Stimulated activated CD4-positive, alpha-beta T cell treated with anti-CD3 and anti-CD28 coated beads, TNF-alpha, amount 100 ng/mL, for 48 hours (primary cell): ENCODE results near the gene IL18BP.

ENCODE experiments used
- DNase-seq, 3 donors: peaks; one replicate each; pipeline ENCODE4 v3.0.0-alpha.2; 2020; ENCODE audit warnings: low read depth in 3 of 3

The IL18BP gene

DNA sequence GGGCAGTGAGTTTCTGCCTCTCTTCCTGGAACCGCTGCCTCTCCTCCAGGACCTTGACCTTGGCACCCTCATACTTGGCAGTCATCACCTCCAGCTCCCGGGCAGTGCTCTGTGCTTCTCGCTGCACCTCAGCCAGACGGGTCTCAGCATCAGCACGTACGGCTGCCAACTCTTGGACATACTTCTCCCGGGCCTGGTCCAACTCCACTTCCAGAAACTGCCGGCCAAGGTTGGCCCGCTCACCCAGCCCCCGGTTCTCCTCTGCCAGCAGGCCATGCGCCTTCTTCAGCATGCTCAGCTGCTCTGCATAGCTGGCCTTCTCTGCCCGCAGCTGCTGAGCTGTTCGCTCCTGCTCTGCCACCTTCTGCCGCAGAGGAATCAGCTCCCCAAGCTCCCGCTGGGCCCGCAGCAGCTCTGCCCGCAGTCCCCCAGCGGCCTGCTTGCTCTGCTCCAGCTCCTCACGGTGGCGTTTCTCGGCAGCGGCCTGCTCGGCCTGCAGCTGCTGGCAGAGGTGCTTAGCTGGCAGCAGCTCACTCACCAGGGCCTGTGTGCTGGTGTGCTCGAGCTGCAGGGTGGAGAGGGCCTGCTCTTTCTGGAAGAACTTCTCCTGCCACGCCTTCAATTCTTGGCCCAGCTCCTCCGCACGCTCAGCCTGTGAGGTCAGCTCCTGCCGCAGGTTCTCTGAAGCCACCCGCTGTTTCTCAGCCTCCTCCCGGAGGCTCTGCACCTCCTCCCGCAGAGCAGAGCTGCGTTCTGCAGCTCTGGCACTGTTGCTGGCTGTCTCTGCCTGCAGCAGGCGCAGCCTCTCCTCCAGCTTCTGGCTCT is 14.4 kb downstream of the IL18BP start:
- no peak for DNase-seq

DNA sequence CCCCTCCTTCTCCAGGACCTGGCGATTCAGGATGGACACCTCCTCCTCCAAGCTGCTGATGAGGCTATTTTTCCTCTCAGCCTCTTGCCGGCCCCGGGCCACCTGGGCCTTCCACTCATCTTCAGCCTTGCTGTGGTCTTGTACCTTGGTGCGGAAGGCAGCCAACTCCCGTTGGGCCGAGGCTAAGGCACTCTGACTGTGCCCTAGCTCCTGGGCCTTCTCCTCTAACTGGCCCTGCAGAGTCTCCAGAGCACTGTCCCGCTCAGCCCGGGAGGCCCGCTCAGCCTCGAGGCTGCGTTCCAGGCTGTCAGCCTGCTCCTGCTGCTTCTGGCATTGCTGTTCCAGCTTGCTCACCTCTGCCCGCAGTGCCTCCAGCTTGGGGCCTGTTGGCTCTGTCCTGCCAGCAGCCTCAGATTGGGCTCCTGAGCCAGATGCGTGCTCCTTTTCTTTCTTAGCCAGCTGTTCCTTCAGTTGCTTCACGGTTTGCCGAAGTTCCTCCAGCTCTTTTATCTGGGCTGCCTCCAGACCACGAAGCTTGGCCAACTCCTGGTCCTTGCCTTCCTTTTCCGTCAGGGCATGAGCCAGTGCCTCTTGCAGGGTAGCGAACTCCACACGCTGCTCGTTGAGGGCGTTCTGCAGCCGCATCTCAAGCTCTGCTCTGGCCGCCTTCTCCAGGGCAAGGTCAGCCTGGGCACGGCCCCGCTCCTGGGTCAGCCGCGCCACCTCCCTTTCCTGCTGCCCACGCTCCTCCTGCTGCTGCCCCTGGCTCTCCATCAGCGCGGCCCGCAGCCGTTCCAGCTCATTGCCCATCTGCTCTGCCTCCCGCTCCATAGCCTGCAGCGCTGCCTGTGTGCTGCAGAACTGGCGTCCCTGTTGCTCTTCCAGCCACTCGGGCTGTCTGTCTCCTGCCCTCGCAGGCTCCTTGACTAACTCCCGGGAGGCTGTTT is 15.3 kb downstream of the IL18BP start:
- no peak for DNase-seq

DNA sequence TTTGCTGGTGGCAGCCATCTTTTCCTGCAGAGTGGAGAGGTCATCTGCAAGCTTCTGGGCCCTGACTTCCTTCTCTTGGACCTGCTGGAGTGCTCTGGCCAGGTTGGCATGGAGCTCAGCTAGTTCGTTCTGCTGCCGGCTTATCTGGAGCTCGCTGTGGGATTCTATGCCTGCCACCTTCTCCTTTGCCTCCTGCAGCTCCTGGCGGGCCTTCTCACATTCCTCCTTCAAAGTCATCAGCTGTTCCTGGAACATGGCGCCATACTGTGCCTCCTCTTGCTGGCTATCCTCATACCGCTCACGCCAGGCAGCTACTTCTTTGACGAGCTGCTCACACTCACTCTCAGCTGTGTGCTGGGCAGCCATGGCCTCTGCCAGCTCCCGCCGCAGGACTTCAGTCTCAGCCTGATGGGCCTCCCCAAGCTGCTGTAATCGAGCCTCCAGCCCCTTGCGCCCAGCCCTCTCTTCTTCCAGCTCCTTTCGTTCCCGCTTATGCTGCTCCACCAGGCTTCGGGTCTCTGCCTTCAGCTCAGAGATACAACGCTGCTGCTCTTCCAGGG is 16.1 kb downstream of the IL18BP start:
- DNase-seq = no peak

DNA sequence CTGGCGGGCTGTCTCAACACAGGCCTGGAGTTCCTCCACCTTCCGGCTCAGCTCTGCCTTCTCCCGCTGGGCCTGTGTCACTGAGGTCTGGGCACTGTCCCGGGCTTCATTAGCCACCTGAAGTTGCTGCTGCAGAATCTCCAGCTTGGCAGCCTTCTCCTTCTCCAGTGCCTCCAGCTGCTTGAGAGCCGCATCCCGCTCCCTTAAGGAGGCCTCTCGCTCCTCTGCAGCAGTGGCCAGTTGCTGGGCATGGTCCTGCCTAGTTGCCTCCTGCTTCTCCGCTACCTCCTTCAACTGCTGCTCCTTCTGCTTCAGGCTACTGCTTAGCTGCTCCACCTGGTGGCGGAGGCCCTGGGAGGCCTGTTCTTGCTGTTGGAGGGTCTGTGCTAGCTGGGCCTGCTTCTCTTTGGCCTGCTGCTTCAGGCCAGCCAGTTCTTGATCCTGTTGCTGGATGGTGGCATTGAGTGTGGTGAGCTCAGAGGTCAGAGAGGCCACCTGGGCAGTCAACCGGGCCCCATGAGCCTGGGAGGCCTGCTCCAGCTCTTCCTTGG is 16.9 kb downstream of the IL18BP start:
- no peak for DNase-seq

DNA sequence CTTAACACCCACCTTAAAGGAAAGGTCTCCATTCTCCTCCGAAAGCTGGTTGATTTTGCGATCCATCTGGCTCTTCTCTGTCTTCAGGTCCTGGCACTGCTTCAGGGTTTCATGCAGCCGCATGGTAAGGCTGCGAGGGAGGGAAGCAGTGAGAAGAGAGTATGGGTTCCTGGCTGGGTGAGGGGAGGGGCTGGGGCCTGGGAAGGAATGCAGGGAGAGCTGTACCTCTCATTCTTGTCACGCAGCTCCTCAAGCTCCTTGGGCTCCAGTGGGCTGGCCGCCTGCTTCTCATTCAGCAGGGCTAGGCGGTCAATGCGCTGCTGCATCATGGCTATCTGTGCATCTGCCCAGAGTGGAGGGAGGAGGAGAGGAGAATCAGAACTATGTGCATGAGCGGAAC is 19.5 kb downstream of the IL18BP start:
- DNase-seq = no peak

DNA sequence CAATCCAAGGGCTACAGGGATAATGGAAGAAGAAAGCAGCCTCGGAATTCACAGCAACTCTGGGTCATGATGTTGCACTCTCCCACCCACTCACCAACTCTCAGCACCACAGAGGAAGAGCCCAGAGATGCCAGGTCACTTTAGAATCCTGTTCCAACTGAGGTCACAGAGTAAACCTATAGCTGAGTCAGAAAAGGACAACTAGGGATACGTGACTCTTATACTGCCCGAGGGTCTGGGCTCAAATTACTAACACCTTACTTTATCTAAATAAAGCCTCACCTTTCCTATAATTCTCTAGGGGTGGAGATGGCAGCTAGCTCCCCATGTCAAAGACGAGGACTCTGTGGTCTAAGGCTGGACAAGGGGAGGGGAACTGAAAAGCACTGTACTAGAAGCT is 24.6 kb downstream of the IL18BP start:
- no peak for DNase-seq

DNA sequence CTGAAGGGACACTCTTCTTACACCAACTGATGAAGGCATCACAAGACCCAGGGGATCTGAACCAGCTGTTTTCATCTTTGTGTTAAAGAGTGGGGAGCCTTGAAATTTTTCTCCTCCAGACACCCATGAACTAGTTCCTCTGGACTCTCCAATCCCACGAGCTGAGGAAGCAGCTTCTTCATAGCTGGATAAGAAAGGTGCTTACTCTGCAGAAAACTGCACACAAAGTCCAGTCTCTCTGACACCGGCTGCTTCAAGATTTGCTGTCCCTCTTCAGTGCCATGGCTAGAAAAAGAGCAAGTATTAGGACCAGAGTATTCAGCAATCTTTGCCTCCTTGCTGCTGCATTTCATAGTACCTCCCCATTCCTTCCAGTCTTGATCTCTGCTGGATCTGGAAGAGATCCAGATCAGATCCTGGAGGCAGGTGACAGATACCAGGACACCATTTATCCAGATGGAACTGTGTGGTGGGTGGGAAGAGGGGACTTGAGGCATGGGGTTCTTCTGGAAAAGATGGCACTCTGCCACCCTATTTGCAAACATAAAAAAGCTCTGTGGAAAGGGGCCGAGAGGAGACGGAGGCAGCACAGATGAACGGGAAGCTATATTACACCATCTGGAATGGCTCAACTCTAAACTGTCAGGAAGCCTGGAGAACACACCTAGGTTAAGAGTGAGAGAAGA is 25.5 kb downstream of the IL18BP start:
- no peak for DNase-seq

DNA sequence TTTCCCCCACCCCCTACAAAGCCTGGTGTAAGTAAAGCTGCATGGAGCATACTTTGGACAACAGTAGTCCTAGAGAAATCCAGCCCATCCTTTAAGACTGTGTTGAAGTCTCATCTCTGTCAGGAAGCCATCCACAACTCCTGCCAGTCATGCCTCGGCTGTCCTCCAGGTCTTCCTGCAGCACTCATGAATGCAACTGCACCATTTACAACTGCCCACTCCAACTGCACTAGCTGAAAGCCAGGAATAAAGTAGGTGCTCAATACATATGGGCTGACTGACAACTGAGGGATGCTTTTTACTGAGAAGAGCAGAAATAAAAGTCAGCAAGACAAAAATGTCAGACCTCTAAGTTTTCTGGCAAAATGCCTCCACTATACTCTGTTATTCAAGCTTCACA is 27.4 kb downstream of the IL18BP start:
- no peak for DNase-seq

DNA sequence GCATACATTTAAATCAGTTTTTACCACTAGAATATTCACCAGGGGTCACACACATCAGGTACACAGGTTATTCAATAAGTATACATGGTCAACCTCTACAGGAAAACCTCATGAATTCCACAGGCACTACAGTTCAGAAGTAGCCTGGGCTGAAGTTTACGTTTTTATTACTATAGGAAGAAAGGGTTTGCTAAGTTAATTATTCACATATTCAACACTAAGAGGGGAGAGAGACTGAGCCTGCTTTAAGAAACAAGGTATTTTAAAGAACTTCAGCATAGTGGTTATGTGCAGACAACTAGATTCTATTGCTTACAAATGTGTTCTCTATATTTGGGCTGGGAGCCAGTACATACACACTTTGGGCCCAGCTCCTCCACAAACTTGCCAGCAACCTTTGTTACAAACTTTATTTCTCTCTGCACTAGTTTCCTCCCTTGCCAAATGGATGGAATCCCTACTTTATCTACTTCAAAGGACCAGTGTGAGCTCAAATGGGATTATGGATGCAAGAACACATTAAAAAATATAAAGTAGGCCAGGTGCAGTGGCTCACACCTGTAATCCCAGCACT is 31.9 kb downstream of the IL18BP start:
- no peak for DNase-seq

DNA sequence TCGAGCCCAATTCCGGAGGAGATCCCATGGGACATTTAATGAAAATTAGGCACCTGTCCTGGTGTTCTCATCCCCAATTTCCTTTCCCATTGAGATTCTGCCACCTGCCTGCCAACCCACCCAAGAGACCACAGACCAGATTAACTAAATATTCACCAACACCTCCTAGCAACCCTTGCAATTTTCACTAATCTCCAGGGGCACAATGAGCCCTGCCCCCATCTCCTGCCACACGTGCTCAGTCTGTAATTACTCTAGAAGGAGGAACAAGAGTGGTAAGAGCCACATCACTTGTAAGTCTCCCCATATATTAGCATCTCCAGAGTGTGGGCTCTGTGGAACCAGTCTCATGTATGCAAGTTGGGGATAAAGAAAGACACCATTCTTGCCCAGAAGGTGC is 38.0 kb downstream of the IL18BP start:
- no peak for DNase-seq

DNA sequence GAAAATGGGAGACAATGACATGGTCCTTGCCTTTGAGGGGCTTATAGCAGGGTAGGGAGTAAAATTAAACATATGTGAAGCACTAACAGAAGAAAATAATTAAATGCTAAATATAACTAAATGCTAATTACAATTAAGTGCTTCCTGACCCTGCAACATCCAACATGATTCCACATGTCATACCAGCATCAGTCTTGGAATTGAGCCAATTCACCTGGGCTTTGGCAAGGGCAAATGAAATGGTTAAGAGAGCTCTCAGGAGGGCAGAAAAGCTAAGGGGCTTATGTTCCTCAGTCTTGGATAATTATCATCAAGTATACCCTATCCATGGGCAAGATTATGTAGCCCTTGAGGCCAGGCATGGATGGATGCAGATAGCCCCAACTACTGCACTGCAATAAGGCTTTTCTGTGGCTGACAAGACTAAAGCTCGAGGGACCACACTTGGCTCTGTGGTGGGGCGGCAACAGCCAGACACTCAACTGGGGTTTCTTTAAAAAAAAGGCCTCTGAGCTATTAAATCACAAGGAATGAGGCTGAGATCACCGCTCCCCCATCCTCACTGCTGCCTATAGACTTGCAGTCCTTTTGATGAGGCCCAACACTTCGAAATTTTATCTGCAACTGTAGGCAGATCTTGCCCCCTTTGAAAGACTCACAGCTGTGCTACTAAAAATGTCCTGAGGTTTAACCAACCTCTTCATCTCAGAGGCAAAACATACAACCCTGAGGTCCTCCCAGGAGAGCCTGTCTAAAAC is 39.0 kb downstream of the IL18BP start:
- DNase-seq = no peak

DNA sequence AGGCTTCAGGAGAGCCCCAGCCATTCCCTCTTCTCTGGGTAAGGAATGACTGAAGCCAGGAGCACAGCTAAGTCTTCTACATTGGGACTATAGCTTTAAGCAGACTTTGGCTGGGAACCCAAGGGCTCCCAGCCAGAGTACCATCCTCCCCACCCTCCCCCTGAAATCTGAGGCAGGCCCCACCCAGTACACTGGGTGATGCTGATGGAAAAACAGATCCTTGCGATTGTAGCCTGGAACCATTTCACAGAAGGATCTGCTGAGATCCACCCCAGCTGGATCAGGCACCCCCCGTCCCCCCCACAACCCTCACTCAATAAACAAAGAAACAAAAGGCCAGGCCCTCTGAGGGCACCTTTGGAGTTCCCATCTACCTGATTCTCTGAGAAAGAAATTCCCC is 39.8 kb downstream of the IL18BP start:
- DNase-seq = no peak

DNA sequence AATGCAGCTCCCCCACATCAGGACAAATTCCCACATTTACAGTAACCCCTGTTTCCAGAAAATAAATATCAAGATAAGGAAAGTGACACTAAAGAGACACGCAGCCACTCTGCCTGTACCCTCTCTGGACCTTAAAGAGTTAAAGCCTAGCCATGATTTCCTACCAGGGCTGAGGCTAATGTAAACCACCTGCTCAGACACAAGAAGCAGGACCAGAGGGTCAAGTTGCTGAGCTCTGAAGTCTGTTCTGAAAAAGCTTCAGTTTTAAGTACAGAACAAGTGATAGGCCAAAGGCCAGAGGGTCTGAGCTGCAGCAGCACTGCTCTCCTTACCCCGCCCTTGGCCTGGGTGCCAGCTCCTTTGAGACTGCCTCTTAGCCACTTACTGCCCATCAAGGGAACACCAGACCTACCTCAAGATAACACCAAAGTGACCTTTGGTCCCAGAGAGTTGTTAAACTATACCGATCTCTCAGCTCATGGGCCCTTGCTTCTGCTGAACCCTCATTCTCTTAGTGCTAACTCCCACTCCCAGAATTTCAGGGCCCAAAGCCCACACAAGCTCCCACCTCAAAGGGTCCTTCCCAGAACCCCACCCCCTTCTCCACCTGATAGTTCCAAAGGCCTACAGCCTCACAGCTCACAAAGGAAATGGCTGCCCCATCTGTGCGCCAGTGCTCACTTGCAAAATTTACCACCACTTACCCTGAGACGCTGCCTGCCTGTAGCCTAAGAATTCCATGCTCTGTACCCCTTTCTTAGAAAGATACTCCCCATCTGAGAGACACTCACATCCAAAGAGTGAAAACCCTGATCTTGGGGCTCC is 40.5 kb downstream of the IL18BP start:
- DNase-seq = no peak

DNA sequence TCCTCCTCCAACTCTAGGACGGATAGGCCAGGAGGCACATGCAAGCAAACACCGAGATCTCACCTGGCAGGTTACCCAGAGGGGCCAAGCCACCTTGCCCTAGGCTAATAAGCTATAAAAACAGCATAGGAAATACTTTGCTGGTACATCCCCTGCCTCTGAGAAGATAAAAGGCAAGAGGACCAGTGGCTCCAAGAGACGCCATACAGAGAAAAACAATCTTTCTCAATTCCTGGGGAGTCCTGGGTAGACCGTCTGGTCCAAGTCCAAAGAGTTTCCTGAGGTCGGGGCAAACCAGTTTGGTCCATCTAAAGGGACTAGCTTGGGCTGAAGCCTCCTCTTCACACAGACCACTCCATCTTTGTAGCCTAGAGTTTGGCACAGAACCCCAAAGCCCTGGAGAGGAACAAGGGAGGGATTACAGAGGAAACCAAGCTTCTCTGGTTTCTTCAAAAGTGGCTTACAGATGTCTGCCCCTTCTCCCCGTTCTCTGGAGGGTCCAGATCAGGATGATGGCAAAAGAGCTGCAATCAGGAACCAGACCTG is 41.2 kb downstream of the IL18BP start:
- no peak for DNase-seq

DNA sequence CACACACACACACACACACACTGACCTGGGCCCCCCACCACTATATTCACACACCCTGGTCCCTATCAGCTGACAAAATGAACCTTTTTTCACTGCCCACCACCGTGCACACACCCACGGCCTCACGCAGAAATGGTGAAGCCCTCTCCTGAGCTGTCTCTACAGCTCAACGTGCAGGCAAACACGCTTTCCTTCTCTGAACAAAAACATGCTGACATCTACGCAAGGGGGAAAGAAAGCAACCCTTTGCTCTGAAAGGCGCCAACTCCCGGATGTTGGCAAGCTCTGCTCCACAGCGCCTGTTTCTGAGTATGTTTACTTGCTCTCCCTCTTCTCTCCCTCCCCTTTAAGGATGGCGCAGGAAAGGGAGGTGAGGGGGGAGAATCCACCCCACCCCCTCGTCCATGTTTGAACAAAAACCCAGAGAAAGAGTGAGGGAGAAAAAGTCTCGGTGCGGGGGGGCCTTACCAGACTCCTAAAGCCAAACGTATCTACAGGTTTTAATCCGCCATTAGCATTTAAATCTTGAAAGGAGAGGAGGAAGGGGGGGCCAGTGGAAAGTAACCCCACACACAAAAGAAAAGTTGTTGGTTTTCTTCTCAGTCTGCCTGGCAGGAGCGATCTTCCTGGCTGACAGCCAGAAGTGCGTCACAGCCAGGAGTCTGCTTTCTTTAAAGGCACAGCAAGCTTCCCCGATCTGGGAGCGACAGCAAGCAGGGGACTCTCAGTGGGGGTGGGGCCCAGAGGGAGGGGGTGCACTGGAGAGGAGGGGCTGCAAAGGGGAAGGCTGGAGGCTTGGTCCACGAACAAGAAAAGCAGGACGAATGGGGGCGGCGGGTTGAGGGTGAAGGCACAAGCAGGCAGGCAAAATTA is 42.0 kb downstream of the IL18BP start:
- peak; percentile 48 to 69 (median 58) for DNase-seq

DNA sequence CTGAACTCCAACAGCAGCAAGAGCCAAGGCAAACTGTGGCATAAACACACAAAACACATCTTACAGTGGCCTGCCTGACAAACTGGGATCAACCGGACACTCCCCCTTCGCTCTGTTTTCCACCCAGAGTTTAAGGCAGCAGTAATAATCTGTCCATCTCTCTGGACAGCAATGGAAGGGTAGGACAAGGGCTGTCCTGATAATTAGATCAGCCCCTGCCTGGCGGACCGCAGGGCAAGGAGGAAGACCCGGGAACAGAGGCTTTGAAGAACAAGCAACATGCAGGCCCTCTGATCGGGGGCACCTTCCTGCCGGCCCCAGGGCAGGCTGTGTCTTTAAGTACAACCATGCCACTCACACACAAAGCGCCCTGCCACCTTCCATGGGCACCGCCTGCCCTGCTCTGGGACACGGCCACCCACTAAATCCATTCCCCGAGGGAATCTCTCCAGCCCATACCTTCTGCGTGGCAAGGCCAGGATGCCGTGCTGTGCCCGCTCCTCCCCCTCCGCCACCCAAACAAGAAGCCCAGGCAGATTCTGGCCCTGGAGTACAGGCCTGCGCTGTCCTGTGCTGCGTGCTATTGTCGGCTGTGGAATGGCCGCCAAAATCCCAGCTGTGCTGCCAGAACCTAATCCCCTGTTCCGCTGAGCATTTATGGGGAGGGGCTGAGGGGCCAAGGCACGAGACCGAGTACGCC is 42.8 kb downstream of the IL18BP start:
- DNase-seq = peak in 1 of 3 donors; percentile 31

DNA sequence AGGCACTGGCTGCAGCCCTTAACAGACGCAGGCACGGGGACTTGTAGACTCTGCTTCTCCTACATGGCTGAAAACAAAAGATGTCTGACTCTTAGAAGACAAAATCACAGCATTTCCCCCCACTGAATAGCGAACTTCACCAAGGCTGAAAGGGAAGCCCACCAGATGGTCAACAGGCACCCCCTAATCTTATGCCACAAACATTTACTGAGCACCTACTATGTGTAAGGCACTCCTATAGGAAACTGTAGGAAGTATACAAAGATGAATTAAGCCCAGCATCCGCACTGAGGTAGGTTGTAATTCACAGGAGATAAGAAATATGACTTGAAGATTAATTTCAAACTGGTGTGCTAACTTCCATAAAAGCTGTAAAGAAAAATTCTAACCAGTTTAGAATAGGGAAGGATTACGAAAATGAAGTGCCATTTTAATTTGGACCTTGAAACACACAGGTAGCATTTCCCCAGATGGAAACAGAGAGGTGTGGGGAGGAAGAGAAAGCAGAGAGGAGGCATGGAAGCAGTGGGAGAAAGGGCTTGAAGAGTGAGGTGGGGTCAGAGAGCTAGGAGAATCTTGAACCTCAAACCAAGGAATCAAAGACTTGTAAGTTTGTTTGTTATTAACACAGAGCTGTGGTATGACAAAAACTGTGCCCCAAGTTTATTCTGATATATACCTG is 43.5 kb downstream of the IL18BP start:
- no peak for DNase-seq
